Left ventricle myocardium inferior (tissue), 1 donor: ENCODE results near the gene RFTN2. TPM values are rescaled to one million over a fixed set of nuclear protein-coding genes. Genes with fewer than 3 reads are reported as not detected.

Experiments
- DNase-seq: peaks from one replicate; pipeline ENCODE4 v3.0.0-alpha.2; 2020
- H3K27ac ChIP-seq: fragments of 200-600 bp; replicated peaks from 2 replicates; pipeline ENCODE4 v1.8.0; 2021
- H3K27me3 ChIP-seq: fragments of 200-600 bp; 2 replicates; pipeline ENCODE4 v1.8.0; 2021; ENCODE audit warnings: low read depth
- H3K36me3 ChIP-seq: fragments of 200-600 bp; 2 replicates; pipeline ENCODE4 v1.8.0; 2021
- H3K4me1 ChIP-seq: fragments of 200-600 bp; 2 replicates; pipeline ENCODE4 v1.8.0; 2021
- H3K4me3 ChIP-seq: fragments of 200-600 bp; 2 replicates; pipeline ENCODE4 v1.8.0; 2021; ENCODE audit warnings: mild to moderate bottlenecking, moderate library complexity
- H3K9me3 ChIP-seq: fragments of 200-600 bp; replicated peaks from 2 replicates; pipeline ENCODE4 v1.8.0; 2021
- CTCF ChIP-seq: fragments of 200-600 bp; IDR thresholded peaks from 2 replicates; pipeline ENCODE4 v1.8.0; 2021; ENCODE audit warnings: antibody characterized with exemption, mild to moderate bottlenecking, borderline replicate concordance
- intact Hi-C: fragments of 100-400 bp; cut with micrococcal nuclease; formaldehyde crosslinking; loops from one replicate; pipeline ENCODE4 v1.11.0; 2022
- total RNA-seq: library from RNA; stranded (reverse); fragmentation: NEBNext Ultra II Directional; extraction: Animal tissue kit (Norgen Biotek cat#: 25700); gene quantifications from one replicate; pipeline ENCODE4 v1.2.1, GENCODE V29; 2021
- donor health status: DM: no; HTN: yes; CAD: no; lungs with severe emphysema.

The RFTN2 gene
- total RNA-seq, 1 donor from 2014 or later, result 5.6 TPM

GRCh38 chr2:197628043-197628500, 47.3 kb downstream of the RFTN2 start:
- Histone ChIP-seq H3K27me3 (no peaks in the 10 kb centered on the region), H3K9me3 (no peaks in the 10 kb centered on the region), H3K36me3 (peaks cover 13% of the 10 kb centered on the region), H3K4me1 (peaks cover 9% of the 10 kb centered on the region), H3K27ac (peak overlapping the region; percentile 48), H3K4me3 (no peak overlapping the region)
- TF ChIP-seq CTCF, result no peak
- intact Hi-C loops, result no loop called here
- DNase-seq, result no peak

GRCh38 chr2:197626965-197627625, 48.3 kb downstream of the RFTN2 start:
- Histone ChIP-seq H3K27ac (peak overlapping the region; percentile 48), H3K27me3 (no peaks in the 10 kb centered on the region), H3K4me3 (no peak overlapping the region), H3K9me3 (peaks cover 6% of the 10 kb centered on the region), H3K36me3 (peaks cover 4% of the 10 kb centered on the region), H3K4me1 (peaks cover 9% of the 10 kb centered on the region)
- intact Hi-C loops, result no loop called here
- no peak for DNase-seq
- no peak for TF ChIP-seq CTCF

- TF ChIP-seq CTCF, result no peak
- DNase-seq, result no peak
- Histone ChIP-seq H3K27me3 (no peaks in the 10 kb centered on the region), H3K4me3 (no peak overlapping the region), H3K27ac (peak overlapping the region; percentile 71), H3K4me1 (peaks cover 12% of the 10 kb centered on the region), H3K9me3 (peaks cover 6% of the 10 kb centered on the region), H3K36me3 (peaks cover 19% of the 10 kb centered on the region)
- intact Hi-C loops, result no loop called here
Observed at GRCh38 chr2:197620133-197620532, 55.3 kb downstream of the RFTN2 start.

GRCh38 chr2:197615016-197615652, 60.3 kb downstream of the RFTN2 start:
- intact Hi-C loops, result no loop called here
- no peaks in the 10 kb centered on the region for H3K9me3 ChIP-seq
- H3K27ac ChIP-seq, result no peak overlapping the region
- no peak for TF ChIP-seq CTCF
- H3K4me3 ChIP-seq, result no peak overlapping the region
- DNase-seq, result no peak
- H3K36me3 ChIP-seq, result peaks cover 51% of the 10 kb centered on the region
- H3K27me3 ChIP-seq, result no peaks in the 10 kb centered on the region
- no peaks in the 10 kb centered on the region for H3K4me1 ChIP-seq

- Histone ChIP-seq H3K36me3 (peaks cover 51% of the 10 kb centered on the region), H3K9me3 (peaks cover 4% of the 10 kb centered on the region), H3K4me1 (no peaks in the 10 kb centered on the region), H3K27ac (no peak overlapping the region), H3K27me3 (no peaks in the 10 kb centered on the region), H3K4me3 (no peak overlapping the region)
- no peak for TF ChIP-seq CTCF
- no peak for DNase-seq
- intact Hi-C loops, result no loop called here
Observed at GRCh38 chr2:197614532-197614931, 60.9 kb downstream of the RFTN2 start.
